ENCODE data around the gene ASTN1.

Gene ASTN1

DNA sequence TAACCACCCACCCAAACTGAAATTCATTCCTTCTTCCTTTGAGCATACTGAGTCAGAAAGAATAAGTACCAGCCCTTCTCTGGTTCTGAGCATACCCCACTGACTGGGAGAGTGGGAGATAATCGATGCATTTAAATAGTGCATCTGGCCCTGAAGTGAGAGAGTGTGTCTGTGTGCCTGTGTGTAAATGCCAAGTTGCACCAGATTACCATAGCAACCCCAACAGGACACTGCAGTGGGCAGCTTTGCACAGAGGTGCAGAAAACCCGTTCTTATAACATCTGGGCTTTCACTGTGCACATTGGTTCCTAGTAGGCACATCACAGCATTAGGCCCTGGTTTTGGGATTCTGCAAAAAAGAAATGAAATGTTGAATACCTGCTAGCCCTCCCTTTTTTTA is 2.3 kb downstream of the ASTN1 start:
- Histone ChIP-seq H3K27me3 (ENCODE audit: insufficient read depth, poor library complexity, severe bottlenecking) (peaks cover 23% of the 10 kb centered on the region), H3K27ac (replicated peaks) (no peak overlapping the region), H3K4me3 (replicated peaks; ENCODE audit: insufficient read depth, low read length) (no peak overlapping the region)
- TF ChIP-seq, protein P1, sequence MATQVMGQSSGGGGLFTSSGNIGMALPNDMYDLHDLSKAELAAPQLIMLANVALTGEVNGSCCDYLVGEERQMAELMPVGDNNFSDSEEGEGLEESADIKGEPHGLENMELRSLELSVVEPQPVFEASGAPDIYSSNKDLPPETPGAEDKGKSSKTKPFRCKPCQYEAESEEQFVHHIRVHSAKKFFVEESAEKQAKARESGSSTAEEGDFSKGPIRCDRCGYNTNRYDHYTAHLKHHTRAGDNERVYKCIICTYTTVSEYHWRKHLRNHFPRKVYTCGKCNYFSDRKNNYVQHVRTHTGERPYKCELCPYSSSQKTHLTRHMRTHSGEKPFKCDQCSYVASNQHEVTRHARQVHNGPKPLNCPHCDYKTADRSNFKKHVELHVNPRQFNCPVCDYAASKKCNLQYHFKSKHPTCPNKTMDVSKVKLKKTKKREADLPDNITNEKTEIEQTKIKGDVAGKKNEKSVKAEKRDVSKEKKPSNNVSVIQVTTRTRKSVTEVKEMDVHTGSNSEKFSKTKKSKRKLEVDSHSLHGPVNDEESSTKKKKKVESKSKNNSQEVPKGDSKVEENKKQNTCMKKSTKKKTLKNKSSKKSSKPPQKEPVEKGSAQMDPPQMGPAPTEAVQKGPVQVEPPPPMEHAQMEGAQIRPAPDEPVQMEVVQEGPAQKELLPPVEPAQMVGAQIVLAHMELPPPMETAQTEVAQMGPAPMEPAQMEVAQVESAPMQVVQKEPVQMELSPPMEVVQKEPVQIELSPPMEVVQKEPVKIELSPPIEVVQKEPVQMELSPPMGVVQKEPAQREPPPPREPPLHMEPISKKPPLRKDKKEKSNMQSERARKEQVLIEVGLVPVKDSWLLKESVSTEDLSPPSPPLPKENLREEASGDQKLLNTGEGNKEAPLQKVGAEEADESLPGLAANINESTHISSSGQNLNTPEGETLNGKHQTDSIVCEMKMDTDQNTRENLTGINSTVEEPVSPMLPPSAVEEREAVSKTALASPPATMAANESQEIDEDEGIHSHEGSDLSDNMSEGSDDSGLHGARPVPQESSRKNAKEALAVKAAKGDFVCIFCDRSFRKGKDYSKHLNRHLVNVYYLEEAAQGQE (IDR thresholded peaks at IDR 0.05; ENCODE audit: insufficient replicate concordance, low read depth): no peak
- TF ChIP-seq POLR2AphosphoS5 (IDR thresholded peaks at IDR 0.05; ENCODE audit: low read depth): no peak
- TF ChIP-seq SPI1 (IDR thresholded peaks at IDR 0.05; ENCODE audit: borderline replicate concordance, low read depth): no peak
- no peak for TF ChIP-seq GABPA (IDR thresholded peaks at IDR 0.05; ENCODE audit: low read depth)
- TF ChIP-seq, protein P2, sequence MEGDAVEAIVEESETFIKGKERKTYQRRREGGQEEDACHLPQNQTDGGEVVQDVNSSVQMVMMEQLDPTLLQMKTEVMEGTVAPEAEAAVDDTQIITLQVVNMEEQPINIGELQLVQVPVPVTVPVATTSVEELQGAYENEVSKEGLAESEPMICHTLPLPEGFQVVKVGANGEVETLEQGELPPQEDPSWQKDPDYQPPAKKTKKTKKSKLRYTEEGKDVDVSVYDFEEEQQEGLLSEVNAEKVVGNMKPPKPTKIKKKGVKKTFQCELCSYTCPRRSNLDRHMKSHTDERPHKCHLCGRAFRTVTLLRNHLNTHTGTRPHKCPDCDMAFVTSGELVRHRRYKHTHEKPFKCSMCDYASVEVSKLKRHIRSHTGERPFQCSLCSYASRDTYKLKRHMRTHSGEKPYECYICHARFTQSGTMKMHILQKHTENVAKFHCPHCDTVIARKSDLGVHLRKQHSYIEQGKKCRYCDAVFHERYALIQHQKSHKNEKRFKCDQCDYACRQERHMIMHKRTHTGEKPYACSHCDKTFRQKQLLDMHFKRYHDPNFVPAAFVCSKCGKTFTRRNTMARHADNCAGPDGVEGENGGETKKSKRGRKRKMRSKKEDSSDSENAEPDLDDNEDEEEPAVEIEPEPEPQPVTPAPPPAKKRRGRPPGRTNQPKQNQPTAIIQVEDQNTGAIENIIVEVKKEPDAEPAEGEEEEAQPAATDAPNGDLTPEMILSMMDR (IDR thresholded peaks at IDR 0.05; ENCODE audit: insufficient read depth, low read length): no peak
- DNase-seq (ENCODE audit: low read depth in 1 of 2, low spot score in 1 of 2): no peak

DNA sequence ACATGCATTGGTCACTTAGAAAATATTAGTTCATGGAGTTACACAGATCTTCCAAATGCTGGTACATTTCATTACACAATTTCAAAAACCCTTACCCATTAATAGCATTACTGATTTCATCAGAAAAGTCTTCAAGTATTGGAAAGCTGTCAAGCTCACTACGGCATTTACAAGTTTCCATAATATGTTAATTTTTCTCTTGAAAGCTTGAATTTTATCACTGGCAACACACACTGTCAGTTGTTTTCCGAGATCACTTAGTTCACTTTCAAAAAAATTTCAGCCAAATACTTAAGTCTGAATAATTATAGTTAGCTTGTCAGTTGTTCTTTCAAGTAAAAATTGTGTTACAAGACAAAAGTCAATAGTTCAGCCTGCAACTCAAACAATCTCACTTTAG is 18.0 kb downstream of the ASTN1 start:
- H3K27ac ChIP-seq (replicated peaks): no peak overlapping the region
- no peak for TF ChIP-seq SPI1 (IDR thresholded peaks at IDR 0.05; ENCODE audit: borderline replicate concordance, low read depth)
- no peak overlapping the region for H3K4me3 ChIP-seq (replicated peaks; ENCODE audit: insufficient read depth, low read length)
- peaks cover 1% of the 10 kb centered on the region for H3K27me3 ChIP-seq (ENCODE audit: insufficient read depth, poor library complexity, severe bottlenecking)
- DNase-seq (ENCODE audit: low read depth in 1 of 2, low spot score in 1 of 2): no peak

DNA sequence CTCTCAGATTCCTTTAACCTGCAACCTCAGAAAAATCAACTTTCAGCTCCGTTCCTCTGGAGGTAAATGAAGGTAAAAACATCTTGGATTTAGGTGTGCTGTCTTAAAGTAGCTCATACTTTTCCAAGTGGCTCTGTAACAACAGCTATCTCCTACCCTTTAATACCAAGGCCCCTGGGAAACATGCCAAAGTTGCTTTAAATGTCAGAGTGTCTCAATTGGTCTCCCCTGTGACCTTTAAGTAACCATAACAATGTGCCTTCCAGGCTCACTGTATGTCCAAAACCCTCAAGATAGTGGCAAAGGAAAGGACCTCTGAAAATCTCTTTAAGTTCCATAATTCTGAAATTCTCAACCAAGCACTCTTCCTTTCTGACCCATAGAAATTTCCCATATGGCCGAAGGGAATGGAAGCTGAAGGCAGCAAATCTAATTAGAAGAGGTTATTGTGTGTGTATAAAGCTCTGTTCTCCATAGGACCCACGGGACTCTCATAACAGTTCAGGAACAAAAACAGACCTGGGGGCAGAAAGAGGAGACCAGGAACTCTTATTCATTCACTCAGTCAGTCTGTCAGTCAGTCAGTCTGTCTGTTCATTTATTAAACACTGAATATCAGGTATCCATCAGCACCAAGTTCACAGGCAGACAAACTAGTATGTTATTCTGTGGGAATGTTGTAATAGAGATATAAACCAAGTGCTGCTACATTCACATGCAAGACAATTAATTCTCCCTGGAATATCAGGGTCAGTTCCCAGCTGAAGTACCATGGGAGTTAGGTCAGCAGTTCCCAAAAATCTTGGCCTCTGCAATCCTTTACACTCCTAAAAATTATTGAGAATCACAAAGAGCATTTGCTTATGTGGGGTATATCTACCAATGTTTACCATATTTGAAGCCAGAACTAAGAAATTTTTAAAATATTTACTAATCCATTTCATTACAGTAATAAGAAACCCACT is 19.1 kb downstream of the ASTN1 start:
- Histone ChIP-seq H3K27ac (replicated peaks) (no peak overlapping the region), H3K27me3 (ENCODE audit: insufficient read depth, poor library complexity, severe bottlenecking) (peaks cover 2% of the 10 kb centered on the region), H3K4me3 (replicated peaks; ENCODE audit: insufficient read depth, low read length) (no peak overlapping the region)
- no peak for TF ChIP-seq SPI1 (IDR thresholded peaks at IDR 0.05; ENCODE audit: borderline replicate concordance, low read depth)
- TF ChIP-seq, protein P2 (IDR thresholded peaks at IDR 0.05; ENCODE audit: insufficient read depth, low read length): no peak
- TF ChIP-seq GABPA (IDR thresholded peaks at IDR 0.05; ENCODE audit: low read depth): no peak
- no peak for DNase-seq (ENCODE audit: low read depth in 1 of 2, low spot score in 1 of 2)

DNA sequence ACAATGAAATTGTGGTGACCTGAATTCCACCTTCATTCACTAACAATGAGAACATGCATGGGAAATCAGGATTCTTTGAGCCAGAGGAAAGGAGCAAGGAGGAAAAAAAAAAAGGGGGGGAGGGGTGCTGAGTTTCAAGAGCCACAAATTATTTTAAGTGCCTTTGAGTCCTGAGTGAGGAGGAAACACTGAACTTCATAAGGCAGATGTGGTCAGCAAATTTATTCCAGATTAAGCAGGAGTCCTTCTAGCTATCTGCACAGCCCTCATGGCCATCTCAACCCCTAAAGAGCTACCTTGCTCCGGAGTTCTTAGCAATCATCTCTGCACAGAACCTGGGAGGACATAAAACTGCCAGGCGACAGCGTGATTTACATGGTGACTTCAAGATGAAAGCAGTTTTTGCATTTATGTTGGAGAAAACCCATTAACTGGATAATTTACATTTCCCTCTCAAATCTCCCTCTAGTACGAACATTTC is 21.7 kb downstream of the ASTN1 start:
- H3K4me3 ChIP-seq (replicated peaks; ENCODE audit: insufficient read depth, low read length): no peak overlapping the region
- TF ChIP-seq, protein P2 (IDR thresholded peaks at IDR 0.05; ENCODE audit: insufficient read depth, low read length): no peak
- no peak for TF ChIP-seq POLR2AphosphoS5 (IDR thresholded peaks at IDR 0.05; ENCODE audit: low read depth)
- no peak for TF ChIP-seq SPI1 (IDR thresholded peaks at IDR 0.05; ENCODE audit: borderline replicate concordance, low read depth)
- no peak for TF ChIP-seq GABPA (IDR thresholded peaks at IDR 0.05; ENCODE audit: low read depth)
- TF ChIP-seq, protein P1 (IDR thresholded peaks at IDR 0.05; ENCODE audit: insufficient replicate concordance, low read depth): no peak

More for the DNA sequence above, 21.7 kb downstream of the ASTN1 start:
- no peak overlapping the region for H3K27ac ChIP-seq (replicated peaks)
- H3K27me3 ChIP-seq (ENCODE audit: insufficient read depth, poor library complexity, severe bottlenecking): peaks cover 2% of the 10 kb centered on the region
- DNase-seq (ENCODE audit: low read depth in 1 of 2, low spot score in 1 of 2): no peak

Measured in HL-60 (cell line).